ENCODE measurements around the gene RBM42.

DNA sequence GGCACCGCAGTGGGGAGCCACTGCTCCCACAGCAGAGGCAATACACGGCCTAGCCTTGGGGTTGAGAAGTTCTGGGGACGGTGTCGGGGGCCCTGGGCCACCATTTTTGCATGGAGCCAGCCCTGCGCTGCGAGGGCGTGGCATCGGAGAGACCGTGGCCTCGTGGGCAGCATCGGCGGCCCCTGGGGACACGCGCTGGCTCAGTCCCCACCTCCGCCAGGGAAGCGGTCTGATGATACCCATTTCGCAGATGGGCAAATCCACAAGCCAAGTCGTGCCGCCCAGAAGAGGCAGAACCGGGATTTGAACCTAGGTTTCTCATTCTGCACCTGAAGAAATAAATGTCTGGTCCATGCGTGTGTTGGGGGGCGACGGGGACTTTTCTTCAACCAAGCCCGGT is 36.3 kb downstream of the RBM42 start:
- TF ChIP-seq EZH2 (IDR thresholded peaks at IDR 0.05; ENCODE audit: insufficient read depth, poor library complexity, severe bottlenecking) (no peak), EZH2phosphoT487 (IDR thresholded peaks at IDR 0.05; ENCODE audit: insufficient read depth, low read depth) (no peak)
